SU-DHL-6 (cell line): ENCODE measurements around the gene OTUD6A.

ENCODE experiments used
- EZH2phosphoT487 ChIP-seq: fragments of 200-600 bp; sonication (generic), shearing (Covaris generic); conservative IDR thresholded peaks from 2 replicates; pipeline ENCODE4 v1.6.1; 2018; ENCODE audit warnings: mild to moderate bottlenecking, antibody characterized with exemption, low read length, moderate library complexity, mixed read lengths
- TF ChIP-seq, protein P1 (sequence below): fragments of 200-600 bp; sonication (generic); IDR thresholded peaks from one replicate; pipeline ENCODE4 v1.5.1; 2017; ENCODE audit warnings: antibody characterized with exemption, mild to moderate bottlenecking, low read length, moderate library complexity; ENCODE audit not compliant: insufficient read depth, poor library complexity, severe bottlenecking

DNA sequence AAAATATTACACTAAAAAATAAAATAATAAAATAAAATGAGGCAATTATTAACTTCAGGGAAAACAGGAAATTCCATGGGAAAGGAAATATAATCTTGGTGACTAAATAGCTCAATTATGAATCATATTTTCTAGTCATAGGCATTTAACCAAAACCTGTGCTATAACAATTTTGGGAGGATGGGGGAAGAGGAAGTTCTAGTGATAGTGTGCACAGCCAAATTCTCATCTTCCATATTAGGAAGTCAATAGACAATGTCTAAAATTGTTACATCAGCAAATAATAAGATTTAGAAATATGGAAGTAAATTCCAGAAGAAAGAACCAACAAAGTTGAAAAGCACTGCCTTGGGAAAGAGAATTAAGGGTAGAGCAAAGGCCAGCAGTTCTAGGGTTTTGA lies 15.3 kb upstream of the OTUD6A start:
- TF ChIP-seq, protein P1, sequence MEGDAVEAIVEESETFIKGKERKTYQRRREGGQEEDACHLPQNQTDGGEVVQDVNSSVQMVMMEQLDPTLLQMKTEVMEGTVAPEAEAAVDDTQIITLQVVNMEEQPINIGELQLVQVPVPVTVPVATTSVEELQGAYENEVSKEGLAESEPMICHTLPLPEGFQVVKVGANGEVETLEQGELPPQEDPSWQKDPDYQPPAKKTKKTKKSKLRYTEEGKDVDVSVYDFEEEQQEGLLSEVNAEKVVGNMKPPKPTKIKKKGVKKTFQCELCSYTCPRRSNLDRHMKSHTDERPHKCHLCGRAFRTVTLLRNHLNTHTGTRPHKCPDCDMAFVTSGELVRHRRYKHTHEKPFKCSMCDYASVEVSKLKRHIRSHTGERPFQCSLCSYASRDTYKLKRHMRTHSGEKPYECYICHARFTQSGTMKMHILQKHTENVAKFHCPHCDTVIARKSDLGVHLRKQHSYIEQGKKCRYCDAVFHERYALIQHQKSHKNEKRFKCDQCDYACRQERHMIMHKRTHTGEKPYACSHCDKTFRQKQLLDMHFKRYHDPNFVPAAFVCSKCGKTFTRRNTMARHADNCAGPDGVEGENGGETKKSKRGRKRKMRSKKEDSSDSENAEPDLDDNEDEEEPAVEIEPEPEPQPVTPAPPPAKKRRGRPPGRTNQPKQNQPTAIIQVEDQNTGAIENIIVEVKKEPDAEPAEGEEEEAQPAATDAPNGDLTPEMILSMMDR, result no peak
- no peak for TF ChIP-seq EZH2phosphoT487
